ENCODE results near the gene BRICD5.

The BRICD5 gene

GRCh38 chr16:2213817-2214718, 3.4 kb upstream of the BRICD5 start:
- no peak for TF ChIP-seq CTCF (IDR thresholded peaks at IDR 0.05)
- no peak for TF ChIP-seq ZFX (IDR thresholded peaks at IDR 0.05; ENCODE audit: borderline replicate concordance)
- peak overlapping the region; percentile 99 for H3K27ac ChIP-seq

- peak overlapping the region; percentile 99 for H3K27ac ChIP-seq
- TF ChIP-seq CTCF (IDR thresholded peaks at IDR 0.05) (no peak), ZFX (IDR thresholded peaks at IDR 0.05; ENCODE audit: borderline replicate concordance) (no peak)
Measured at GRCh38 chr16:2212362-2213324, 2.0 kb upstream of the BRICD5 start.

GRCh38 chr16:2211923-2212347, 1.3 kb upstream of the BRICD5 start:
- no peak for TF ChIP-seq CTCF (IDR thresholded peaks at IDR 0.05)
- TF ChIP-seq ZFX (IDR thresholded peaks at IDR 0.05; ENCODE audit: borderline replicate concordance) = no peak
- H3K27ac ChIP-seq = peak overlapping the region; percentile 99

GRCh38 chr16:2210009-2210332, 692 bp downstream of the BRICD5 start:
- peak overlapping the region; percentile 99 for H3K27ac ChIP-seq
- no peak for TF ChIP-seq ZFX (IDR thresholded peaks at IDR 0.05; ENCODE audit: borderline replicate concordance)
- no peak for TF ChIP-seq CTCF (IDR thresholded peaks at IDR 0.05)

GRCh38 chr16:2209258-2210008, 1.2 kb downstream of the BRICD5 start:
- peak overlapping the region; percentile 99 for H3K27ac ChIP-seq
- TF ChIP-seq ZFX (IDR thresholded peaks at IDR 0.05; ENCODE audit: borderline replicate concordance) (no peak), CTCF (IDR thresholded peaks at IDR 0.05) (no peak)

GRCh38 chr16:2208772-2209171, 1.9 kb downstream of the BRICD5 start:
- peak overlapping the region; percentile 85 for H3K27ac ChIP-seq
- TF ChIP-seq ZFX (IDR thresholded peaks at IDR 0.05; ENCODE audit: borderline replicate concordance) = no peak
- no peak for TF ChIP-seq CTCF (IDR thresholded peaks at IDR 0.05)
